Liver (tissue), 9 donors: ENCODE results near the gene UQCRHL. TPM values are rescaled to one million over a fixed set of nuclear protein-coding genes. Genes with fewer than 3 reads are reported as not detected.
A peak's percentile ranks its signal among the peaks of the same experiment; 100 is the strongest.
"Not testable (repeated sequence)": the region's sequence is repeated elsewhere in the genome, so short reads cannot be mapped to it uniquely, and the experiment has no call there.

Experiments
- DNase-seq: peaks from one replicate; pipeline ENCODE4 v3.0.0-alpha.2; 2017; ENCODE audit warnings: low spot score
- H3K27ac ChIP-seq, 2 donors: one replicate each; pipeline ENCODE4 v1.7.0; 2013; ENCODE audit warnings: inconsistent platforms in 2 of 2, low read length in 2 of 2, control low read depth in 1 of 2, low read depth in 1 of 2, mild to moderate bottlenecking in 1 of 2
- H3K27me3 ChIP-seq, 4 donors: one replicate each; pipeline versions ENCODE4 v1.6.1 to v1.7.0; 2013; ENCODE audit warnings: low read length in 3 of 4, inconsistent platforms in 1 of 4, mild to moderate bottlenecking in 1 of 4, moderate library complexity in 1 of 4; ENCODE audit not compliant: control insufficient read depth in 4 of 4, insufficient read depth in 4 of 4
- H3K36me3 ChIP-seq, 4 donors: one replicate each; pipeline versions ENCODE4 v1.6.1 to v1.7.0; 2013; ENCODE audit warnings: low read length in 3 of 4, mild to moderate bottlenecking in 3 of 4, low read depth in 1 of 4, moderate library complexity in 1 of 4; ENCODE audit not compliant: control insufficient read depth in 4 of 4, insufficient read depth in 3 of 4
- H3K4me1 ChIP-seq, 4 donors: one replicate each; pipeline versions ENCODE4 v1.6.1 to v1.7.0; 2013; ENCODE audit warnings: low read length in 3 of 4, mild to moderate bottlenecking in 3 of 4, moderate library complexity in 1 of 4; ENCODE audit not compliant: control insufficient read depth in 4 of 4, insufficient read depth in 4 of 4
- H3K4me3 ChIP-seq, 3 donors: one replicate each; pipeline versions ENCODE4 v1.6.1 to v1.7.0; 2013; ENCODE audit warnings: low read length in 3 of 3, control low read depth in 1 of 3, low read depth in 1 of 3, mild to moderate bottlenecking in 1 of 3
- H3K9ac ChIP-seq, 2 donors: one replicate each; pipeline ENCODE4 v1.7.0; 2013; ENCODE audit warnings: low read length in 2 of 2, mild to moderate bottlenecking in 2 of 2, moderate library complexity in 2 of 2, control low read depth in 1 of 2, low read depth in 1 of 2
- H3K9me3 ChIP-seq, 4 donors: one replicate each; pipeline versions ENCODE4 v1.6.1 to v1.7.0; 2013; ENCODE audit warnings: low read length in 3 of 4; ENCODE audit not compliant: control insufficient read depth in 4 of 4
- ATF3 ChIP-seq: IDR thresholded peaks from 2 replicates; pipeline ENCODE4 v1.6.1; 2016; ENCODE audit warnings: antibody characterized with exemption
- CTCF ChIP-seq: fragments of 150-350 bp; IDR thresholded peaks from 2 replicates; pipeline ENCODE4 v1.5.1; 2017; ENCODE audit warnings: improper control_type of control experiment, low read depth, low read length; ENCODE audit not compliant: missing input control
- EGR1 ChIP-seq, 2 donors: IDR thresholded peaks; 2 replicates each; pipeline ENCODE4 v1.6.1; 2016 to 2018; ENCODE audit warnings: antibody characterized with exemption in 2 of 2, low read depth in 2 of 2
- FOXA1 ChIP-seq: IDR thresholded peaks from 2 replicates; pipeline ENCODE4 v1.6.1; 2016; ENCODE audit warnings: antibody characterized with exemption
- FOXA2 ChIP-seq: IDR thresholded peaks from 2 replicates; pipeline ENCODE4 v1.6.1; 2016; ENCODE audit warnings: antibody characterized with exemption
- GABPA ChIP-seq, 2 donors: IDR thresholded peaks in 1 of 2; conservative IDR thresholded peaks in 1 of 2; 2 replicates each; pipeline ENCODE4 v1.6.1; 2016; ENCODE audit warnings: antibody characterized with exemption in 2 of 2, mild to moderate bottlenecking in 1 of 2, moderate library complexity in 1 of 2
- HNF4A ChIP-seq, 2 donors: conservative IDR thresholded peaks; 2 replicates each; pipeline ENCODE4 v1.6.1; 2016; ENCODE audit warnings: antibody characterized with exemption in 2 of 2, mild to moderate bottlenecking in 2 of 2
- HNF4G ChIP-seq: IDR thresholded peaks from 2 replicates; pipeline ENCODE4 v1.6.1; 2016; ENCODE audit warnings: antibody characterized with exemption
- JUND ChIP-seq, 2 donors: IDR thresholded peaks; 2 replicates each; pipeline ENCODE4 v1.6.1; 2016; ENCODE audit warnings: antibody characterized with exemption in 2 of 2
- MAX ChIP-seq: IDR thresholded peaks from 2 replicates; pipeline ENCODE4 v1.6.1; 2016; ENCODE audit warnings: antibody characterized with exemption
- NR2F2 ChIP-seq: IDR thresholded peaks from 2 replicates; pipeline ENCODE4 v1.6.1; 2016; ENCODE audit warnings: antibody characterized with exemption
- RAD21 ChIP-seq, 2 donors: IDR thresholded peaks; 2 replicates each; pipeline ENCODE4 v1.6.1; 2016; ENCODE audit warnings: antibody characterized with exemption in 2 of 2, mild to moderate bottlenecking in 2 of 2
- REST ChIP-seq: IDR thresholded peaks from 2 replicates; pipeline ENCODE4 v1.6.1; 2016; ENCODE audit warnings: antibody characterized with exemption, mild to moderate bottlenecking
- RXRA ChIP-seq, 2 donors: IDR thresholded peaks; 2 replicates each; pipeline ENCODE4 v1.6.1; 2017 to 2018; ENCODE audit warnings: antibody characterized with exemption in 2 of 2, mild to moderate bottlenecking in 1 of 2
- SP1 ChIP-seq: IDR thresholded peaks from 2 replicates; pipeline ENCODE4 v1.6.1; 2018; ENCODE audit warnings: antibody characterized with exemption, mild to moderate bottlenecking
- TAF1 ChIP-seq: conservative IDR thresholded peaks from 2 replicates; pipeline ENCODE4 v1.6.1; 2016; ENCODE audit warnings: antibody characterized with exemption, mild to moderate bottlenecking
- YY1 ChIP-seq: IDR thresholded peaks from 2 replicates; pipeline ENCODE4 v1.6.1; 2016; ENCODE audit warnings: antibody characterized with exemption, mild to moderate bottlenecking
- ZBTB33 ChIP-seq: IDR thresholded peaks from 2 replicates; pipeline ENCODE4 v1.6.1; 2016; ENCODE audit warnings: antibody characterized with exemption
- WGBS: extraction: QIAGEN DNeasy Blood & Tissue Kit; methylation state at CpG from one replicate; pipeline ENCODE4 v1.1.7; 2013; 5-methylcytosine and 5-hydroxymethylcytosine counted together
- polyA plus RNA-seq, 2 donors: library from polyadenylated mRNA; stranded (reverse) in 1 of 2; unstranded in 1 of 2; fragments of 200-250 nt in 1 of 2; fragments of >200 nt in 1 of 2; fragmentation: Nextera tagmentation in 1 of 2; extraction: Ambion mirVana in 1 of 2; gene quantifications; one replicate each; pipeline versions ENCODE4 v1.2.1 to v1.2.3, GENCODE V29; 2013 to 2015
- total RNA-seq, 2 donors: library from RNA; depleted of rRNA; stranded (reverse); fragments of >200 nt; gene quantifications; one replicate each; pipeline ENCODE4 v1.2.3, GENCODE V29; 2014
- donor health status: healthy.
- donor health status: healthy.
- donor health status: healthy.
- donor health status: healthy.
- donor health status: healthy.

The UQCRHL gene
- total and polyA plus RNA-seq, 4 donors: 0.50 to 2.9 (median 1.4) TPM

GRCh38 chr1:15830258-15830657, 22.8 kb upstream of the UQCRHL start (continued):
- TF ChIP-seq SP1 (no peak), NR2F2 (no peak)

- not testable (repeated sequence) for DNase-seq, H3K27ac ChIP-seq
Observed at GRCh38 chr1:15828931-15829330, 21.5 kb upstream of the UQCRHL start.

GRCh38 chr1:15827567-15827966, 20.1 kb upstream of the UQCRHL start:
- not testable (repeated sequence) for H3K4me1 ChIP-seq, DNase-seq, H3K4me3 ChIP-seq, H3K9me3 ChIP-seq, H3K27me3 ChIP-seq, H3K36me3 ChIP-seq, H3K9ac ChIP-seq, H3K27ac ChIP-seq
- 96% methylated on average over 15 of the region's 15 CpGs for WGBS

More at GRCh38 chr1:15828931-15829330, 21.5 kb upstream of the UQCRHL start:
- not testable (repeated sequence) for H3K9me3 ChIP-seq, H3K27me3 ChIP-seq, H3K36me3 ChIP-seq, H3K9ac ChIP-seq, H3K4me1 ChIP-seq, H3K4me3 ChIP-seq
- 61% methylated on average over 14 of the region's 14 CpGs for WGBS
- TF ChIP-seq YY1: peak; percentile 70
- TF ChIP-seq RXRA (IDR thresholded peaks at IDR 0.05): peak in 1 of 2 donors; percentile 44
- TF ChIP-seq SP1: peak; percentile 14
- TF ChIP-seq HNF4A (conservative IDR thresholded peaks at IDR 0.05): peak; percentile 70 to 80

- no peak overlapping the region for H3K9ac ChIP-seq
- no peaks in the 10 kb centered on the region for H3K9me3 ChIP-seq
- peaks cover 0 to 7% (median 0%) of the 10 kb centered on the region in 4 donors for H3K4me1 ChIP-seq
- no peaks in the 10 kb centered on the region for H3K36me3 ChIP-seq
- DNase-seq: no peak
- 83% methylated on average over 6 of the region's 6 CpGs for WGBS
- H3K4me3 ChIP-seq: no peak overlapping the region
- H3K27ac ChIP-seq: no peak overlapping the region
- H3K27me3 ChIP-seq: no peaks in the 10 kb centered on the region
- TF ChIP-seq RAD21 (IDR thresholded peaks at IDR 0.05): no peak
- no peak for TF ChIP-seq JUND (IDR thresholded peaks at IDR 0.05)
- no peak for TF ChIP-seq HNF4A (conservative IDR thresholded peaks at IDR 0.05)
- no peak for TF ChIP-seq FOXA1
- TF ChIP-seq FOXA2: no peak
- no peak for TF ChIP-seq HNF4G
- TF ChIP-seq REST: no peak
- TF ChIP-seq EGR1 (IDR thresholded peaks at IDR 0.05; ENCODE audit: low read depth in 2 of 2): no peak
- no peak for TF ChIP-seq CTCF
- no peak for TF ChIP-seq SP1
- TF ChIP-seq GABPA (IDR thresholded peaks at IDR 0.05 in 1 of 2, conservative IDR thresholded peaks at IDR 0.05 in 1 of 2): no peak
- TF ChIP-seq RXRA (IDR thresholded peaks at IDR 0.05): no peak
- TF ChIP-seq ATF3: no peak
- TF ChIP-seq MAX: no peak
- no peak for TF ChIP-seq NR2F2
- TF ChIP-seq ZBTB33: no peak
- no peak for TF ChIP-seq TAF1
- no peak for TF ChIP-seq YY1
Observed at GRCh38 chr1:15826810-15827507, 19.5 kb upstream of the UQCRHL start.
